ENCODE data around the gene DISC1. TPM values are rescaled to one million over a fixed set of nuclear protein-coding genes. Genes with fewer than 3 reads are reported as not detected.

The DISC1 gene
- total and polyA plus RNA-seq, 2 donors (not counting 3 experiments of a cell fraction or from before 2014, with no cell fraction given) = 3.3 to 14.7 TPM

DNA sequence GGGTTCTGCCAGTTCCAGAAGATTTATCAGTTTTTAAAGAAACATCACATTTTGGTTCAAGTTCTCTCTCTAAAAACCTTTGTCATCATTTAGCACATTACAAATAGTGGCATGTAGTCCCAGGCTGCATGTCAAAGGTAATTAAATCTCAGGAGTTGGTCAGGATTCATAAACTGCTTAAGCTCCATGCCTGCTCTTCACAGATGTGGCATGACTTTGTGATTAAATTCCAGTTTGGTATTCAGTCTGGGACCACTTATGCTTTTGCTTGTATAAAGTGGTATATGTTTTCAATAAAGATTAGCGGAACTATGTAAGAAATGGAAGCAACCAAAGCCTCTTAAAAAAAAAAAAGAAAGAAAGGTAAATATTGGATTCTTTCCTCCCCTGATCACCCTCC lies 408.0 kb downstream of the DISC1 start:
- intact Hi-C loops (cut with micrococcal nuclease) (no loop called here), dilution Hi-C loops (cut with MboI; ENCODE audit: extremely low pct_ligation_motif_present, low sequenced_read_pairs) (no loop called here)
- H3K4me3 ChIP-seq (replicated peaks in 1 of 3; ENCODE audit: insufficient read depth in 1 of 3, low read depth in 1 of 3, low read length in 3 of 3) = no peak overlapping the region
- H3K9me1 ChIP-seq (replicated peaks; ENCODE audit: control insufficient read depth, extremely low read depth, insufficient read depth, low read length) = no peaks in the 10 kb centered on the region
- no TSS peak for BruUV-seq (replicated peaks)
- CTCF ChIA-PET = no interaction called here
- H3K27ac ChIP-seq (ENCODE audit: insufficient read depth, low read depth, low read length) = no peak overlapping the region
- H3K36me3 ChIP-seq (ENCODE audit: control insufficient read depth in 2 of 2, extremely low read depth in 1 of 2, insufficient read depth in 2 of 2, low read length in 2 of 2) = no peaks in the 10 kb centered on the region
- no peak for FAIRE-seq
- H3K9me3 ChIP-seq (replicated peaks; ENCODE audit: control insufficient read depth, insufficient read depth, low read length) = no peaks in the 10 kb centered on the region
- POLR2A ChIA-PET = no interaction called here
- H2AFZ ChIP-seq (ENCODE audit: low read depth, low read length) = no peak overlapping the region
- no peaks in the 10 kb centered on the region for H3K27me3 ChIP-seq (ENCODE audit: control insufficient read depth in 2 of 2, insufficient read depth in 2 of 2, low read length in 2 of 2)
- H3K4me1 ChIP-seq (ENCODE audit: control insufficient read depth, extremely low read depth, insufficient read depth, low read length) = peaks cover 8% of the 10 kb centered on the region
- no peak for DNase-seq (ENCODE audit: low read depth, low spot score)
- no peak overlapping the region for H3K9ac ChIP-seq (replicated peaks; ENCODE audit: extremely low read depth, insufficient read depth, low read length)
- H3K79me2 ChIP-seq (ENCODE audit: control insufficient read depth, insufficient read depth, low read length) = no peaks in the 10 kb centered on the region
- H3K4me2 ChIP-seq (ENCODE audit: insufficient read depth, low read length) = no peak overlapping the region
- H4K20me1 ChIP-seq (replicated peaks; ENCODE audit: control insufficient read depth, extremely low read depth, insufficient read depth, low read length) = no peaks in the 10 kb centered on the region
- TF ChIP-seq EZH2 (IDR thresholded peaks at IDR 0.05; ENCODE audit: borderline replicate concordance, low read depth, low read length, severe bottlenecking) = no peak
- TF ChIP-seq FOS (IDR thresholded peaks at IDR 0.05; ENCODE audit: borderline replicate concordance, insufficient read depth, low read length) = no peak
- TF ChIP-seq, protein P1, sequence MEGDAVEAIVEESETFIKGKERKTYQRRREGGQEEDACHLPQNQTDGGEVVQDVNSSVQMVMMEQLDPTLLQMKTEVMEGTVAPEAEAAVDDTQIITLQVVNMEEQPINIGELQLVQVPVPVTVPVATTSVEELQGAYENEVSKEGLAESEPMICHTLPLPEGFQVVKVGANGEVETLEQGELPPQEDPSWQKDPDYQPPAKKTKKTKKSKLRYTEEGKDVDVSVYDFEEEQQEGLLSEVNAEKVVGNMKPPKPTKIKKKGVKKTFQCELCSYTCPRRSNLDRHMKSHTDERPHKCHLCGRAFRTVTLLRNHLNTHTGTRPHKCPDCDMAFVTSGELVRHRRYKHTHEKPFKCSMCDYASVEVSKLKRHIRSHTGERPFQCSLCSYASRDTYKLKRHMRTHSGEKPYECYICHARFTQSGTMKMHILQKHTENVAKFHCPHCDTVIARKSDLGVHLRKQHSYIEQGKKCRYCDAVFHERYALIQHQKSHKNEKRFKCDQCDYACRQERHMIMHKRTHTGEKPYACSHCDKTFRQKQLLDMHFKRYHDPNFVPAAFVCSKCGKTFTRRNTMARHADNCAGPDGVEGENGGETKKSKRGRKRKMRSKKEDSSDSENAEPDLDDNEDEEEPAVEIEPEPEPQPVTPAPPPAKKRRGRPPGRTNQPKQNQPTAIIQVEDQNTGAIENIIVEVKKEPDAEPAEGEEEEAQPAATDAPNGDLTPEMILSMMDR (IDR thresholded peaks at IDR 0.05; ENCODE audit: extremely low read depth in 1 of 2, insufficient read depth in 1 of 2, low read depth in 1 of 2, low read length in 2 of 2) = no peak
- no peak for TF ChIP-seq POLR2AphosphoS5 (IDR thresholded peaks at IDR 0.05; ENCODE audit: insufficient read depth, low read depth, low read length)
- no peak for TF ChIP-seq MYC (IDR thresholded peaks at IDR 0.05; ENCODE audit: low read depth, low read length)
- no peak for TF ChIP-seq GATA2 (IDR thresholded peaks at IDR 0.05; ENCODE audit: insufficient read depth, insufficient read length, low read depth, low read length)
- no peak for TF ChIP-seq JUN (IDR thresholded peaks at IDR 0.05; ENCODE audit: borderline replicate concordance, insufficient read depth, insufficient read length, low read depth)
